Tibial artery (tissue), 4 donors: ENCODE measurements around the gene KLHL41.
"Not testable (repeated sequence)": the region's sequence is repeated elsewhere in the genome, so short reads cannot be mapped to it uniquely, and the experiment has no call there.

ENCODE experiments used
- DNase-seq, 2 donors: peaks; one replicate each; pipeline ENCODE4 v3.0.0-alpha.2; 2019
- H3K27ac ChIP-seq, 2 donors: fragments of 200-600 bp; sonication (generic) in 1 of 2; 1 replicate in 1 of 2; 2 replicates in 1 of 2; pipeline ENCODE4 v1.5.1; 2018 to 2019; ENCODE audit warnings: mild to moderate bottlenecking in 1 of 2
- H3K27me3 ChIP-seq, 2 donors: fragments of 200-600 bp; sonication (generic) in 1 of 2; one replicate each; pipeline versions ENCODE4 v1.5.1 to v1.6.0; 2016 to 2019
- H3K36me3 ChIP-seq, 3 donors: fragments of 200-600 bp; sonication (generic) in 2 of 3; one replicate each; pipeline ENCODE4 v1.5.1; 2016 to 2019; ENCODE audit warnings: mild to moderate bottlenecking in 2 of 3
- H3K4me1 ChIP-seq, 4 donors: fragments of 200-600 bp; sonication (generic) in 2 of 4; 1 replicate in 3 of 4; 2 replicates in 1 of 4; pipeline ENCODE4 v1.5.1; 2016 to 2019
- H3K4me3 ChIP-seq, 2 donors: fragments of 200-600 bp; sonication (generic) in 1 of 2; 1 replicate in 1 of 2; 2 replicates in 1 of 2; pipeline ENCODE4 v1.5.1; 2018 to 2019; ENCODE audit warnings: mild to moderate bottlenecking in 2 of 2
- H3K9me3 ChIP-seq, 3 donors: fragments of 200-600 bp; sonication (generic) in 1 of 3; one replicate each; pipeline ENCODE4 v1.5.1; 2016 to 2019
- intact Hi-C: fragments of 100-400 bp; cut with DNase I; formaldehyde crosslinking; loops from one replicate; pipeline ENCODE4 v1.15.0; 2023; ENCODE audit warnings: low total_unique reads
- TF ChIP-seq, protein P1 (sequence below), 2 experiments: fragments of 200-600 bp in 1 of 2; fragments of 450-650 bp in 1 of 2; IDR thresholded peaks; one replicate each; pipeline ENCODE4 v1.5.1; 2017 to 2019; ENCODE audit warnings: antibody characterized with exemption in 2 of 2, mild to moderate bottlenecking in 1 of 2, moderate library complexity in 1 of 2

Gene KLHL41

DNA sequence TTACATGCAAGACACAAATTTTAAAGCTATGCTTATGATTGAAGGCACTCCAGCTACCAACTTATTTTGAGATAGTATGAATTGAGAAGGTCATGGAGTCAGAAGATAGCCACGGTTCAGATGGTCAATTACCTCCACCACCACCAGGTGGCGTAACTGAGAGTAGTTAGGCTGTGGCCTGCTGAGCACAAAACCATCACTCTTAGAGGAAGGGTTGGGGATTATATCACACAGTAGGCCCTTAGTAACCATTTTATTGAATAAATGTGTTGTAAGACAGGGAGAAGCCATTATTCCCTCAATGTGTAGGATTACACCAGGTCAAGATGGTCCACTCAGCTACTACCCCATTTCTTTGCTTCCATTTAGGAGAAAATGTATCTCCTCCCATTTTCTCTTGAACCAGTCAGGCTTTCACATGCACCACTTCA, 18.8 kb downstream of the KLHL41 start:
- Histone ChIP-seq H3K4me1 (no peaks in the 10 kb centered on the region), H3K27me3 (no peaks in the 10 kb centered on the region), H3K36me3 (peaks cover 0 to 34% (median 0%) of the 10 kb centered on the region in 3 donors), H3K9me3 (no peaks in the 10 kb centered on the region), H3K4me3 (no peak overlapping the region), H3K27ac (no peak overlapping the region)
- TF ChIP-seq, protein P1, sequence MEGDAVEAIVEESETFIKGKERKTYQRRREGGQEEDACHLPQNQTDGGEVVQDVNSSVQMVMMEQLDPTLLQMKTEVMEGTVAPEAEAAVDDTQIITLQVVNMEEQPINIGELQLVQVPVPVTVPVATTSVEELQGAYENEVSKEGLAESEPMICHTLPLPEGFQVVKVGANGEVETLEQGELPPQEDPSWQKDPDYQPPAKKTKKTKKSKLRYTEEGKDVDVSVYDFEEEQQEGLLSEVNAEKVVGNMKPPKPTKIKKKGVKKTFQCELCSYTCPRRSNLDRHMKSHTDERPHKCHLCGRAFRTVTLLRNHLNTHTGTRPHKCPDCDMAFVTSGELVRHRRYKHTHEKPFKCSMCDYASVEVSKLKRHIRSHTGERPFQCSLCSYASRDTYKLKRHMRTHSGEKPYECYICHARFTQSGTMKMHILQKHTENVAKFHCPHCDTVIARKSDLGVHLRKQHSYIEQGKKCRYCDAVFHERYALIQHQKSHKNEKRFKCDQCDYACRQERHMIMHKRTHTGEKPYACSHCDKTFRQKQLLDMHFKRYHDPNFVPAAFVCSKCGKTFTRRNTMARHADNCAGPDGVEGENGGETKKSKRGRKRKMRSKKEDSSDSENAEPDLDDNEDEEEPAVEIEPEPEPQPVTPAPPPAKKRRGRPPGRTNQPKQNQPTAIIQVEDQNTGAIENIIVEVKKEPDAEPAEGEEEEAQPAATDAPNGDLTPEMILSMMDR (IDR thresholded peaks at IDR 0.05), result peak; percentile 66 to 80
- intact Hi-C loops, result no loop called here
- peak; percentile 62 to 70 for DNase-seq

DNA sequence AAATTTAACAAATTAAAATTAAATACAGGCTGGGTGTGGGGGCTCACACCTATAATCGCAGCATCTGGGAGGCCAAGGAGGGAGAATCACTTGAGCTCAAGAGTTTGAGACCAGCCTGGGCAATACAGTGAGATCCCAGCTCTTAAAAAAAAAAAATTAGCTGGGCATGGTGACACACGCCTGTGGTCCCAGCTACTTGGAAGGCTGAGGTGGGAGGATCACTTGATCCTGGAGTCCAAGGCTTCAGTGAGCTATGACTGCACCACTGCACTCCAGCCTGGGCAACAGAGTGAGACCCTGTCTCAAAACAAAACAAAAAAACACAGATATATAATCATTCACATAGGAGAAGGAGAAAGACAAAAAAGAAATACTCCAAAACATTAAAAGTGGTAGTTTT, 30.0 kb downstream of the KLHL41 start:
- H3K27ac ChIP-seq, intact Hi-C loops, DNase-seq, H3K4me3 ChIP-seq, H3K27me3 ChIP-seq, H3K9me3 ChIP-seq, H3K4me1 ChIP-seq: not testable (repeated sequence)
- H3K36me3 ChIP-seq, result peaks cover 8 to 30% (median 17%) of the 10 kb centered on the region in 3 donors

DNA sequence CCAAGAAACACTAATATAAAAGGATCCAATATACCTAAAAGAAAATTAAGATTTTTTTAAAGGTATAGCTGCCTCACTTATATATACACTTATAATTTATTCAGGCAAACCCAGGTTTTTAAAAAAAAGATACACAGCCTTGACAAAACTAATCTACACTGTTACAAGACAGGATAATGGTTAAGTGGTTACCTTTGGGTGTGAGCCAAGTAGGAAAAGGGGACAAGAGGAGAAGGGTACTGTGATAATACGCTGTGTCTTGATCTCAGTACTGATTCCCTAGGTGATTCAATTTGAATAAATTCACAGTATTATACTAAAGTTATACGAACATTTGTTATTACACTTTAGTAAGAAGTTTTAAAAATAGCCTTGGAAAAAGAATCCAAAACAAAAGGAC, 30.6 kb downstream of the KLHL41 start:
- H3K9me3 ChIP-seq, result no peaks in the 10 kb centered on the region
- no peak for DNase-seq
- intact Hi-C loops, result no loop called here
- H3K27me3 ChIP-seq, result no peaks in the 10 kb centered on the region
- H3K36me3 ChIP-seq, result peaks cover 10 to 26% (median 18%) of the 10 kb centered on the region in 3 donors
- H3K4me3 ChIP-seq, result no peak overlapping the region
- no peak overlapping the region for H3K27ac ChIP-seq
- H3K4me1 ChIP-seq, result no peaks in the 10 kb centered on the region
- TF ChIP-seq, protein P1 (IDR thresholded peaks at IDR 0.05), result no peak

DNA sequence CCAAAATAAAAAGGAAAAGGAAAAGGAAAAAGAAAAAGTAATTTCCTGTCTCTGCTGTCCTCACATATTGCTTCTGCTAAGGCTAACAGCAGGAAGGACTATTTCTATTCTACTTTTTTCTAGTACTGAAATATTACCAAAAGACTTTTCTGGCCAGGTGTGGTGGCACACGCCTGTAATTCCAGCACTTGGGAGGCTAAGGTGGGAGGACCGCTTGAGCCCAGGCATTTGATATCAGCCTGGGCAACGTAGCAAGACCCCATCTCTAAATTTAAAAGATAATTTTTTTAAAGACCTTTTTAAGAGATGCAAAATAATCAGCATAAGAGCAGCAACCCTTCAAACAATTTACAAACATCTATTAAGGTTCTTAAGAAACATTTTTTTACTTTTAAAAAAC, 32.9 kb downstream of the KLHL41 start:
- DNase-seq, result no peak
- no peaks in the 10 kb centered on the region for H3K4me1 ChIP-seq
- H3K27me3 ChIP-seq, result no peaks in the 10 kb centered on the region
- no peak overlapping the region for H3K27ac ChIP-seq
- H3K4me3 ChIP-seq, result no peak overlapping the region
- H3K36me3 ChIP-seq, result peaks cover 10 to 34% (median 18%) of the 10 kb centered on the region in 3 donors
- TF ChIP-seq, protein P1 (IDR thresholded peaks at IDR 0.05), result no peak
- intact Hi-C loops, result no loop called here
- H3K9me3 ChIP-seq, result no peaks in the 10 kb centered on the region

DNA sequence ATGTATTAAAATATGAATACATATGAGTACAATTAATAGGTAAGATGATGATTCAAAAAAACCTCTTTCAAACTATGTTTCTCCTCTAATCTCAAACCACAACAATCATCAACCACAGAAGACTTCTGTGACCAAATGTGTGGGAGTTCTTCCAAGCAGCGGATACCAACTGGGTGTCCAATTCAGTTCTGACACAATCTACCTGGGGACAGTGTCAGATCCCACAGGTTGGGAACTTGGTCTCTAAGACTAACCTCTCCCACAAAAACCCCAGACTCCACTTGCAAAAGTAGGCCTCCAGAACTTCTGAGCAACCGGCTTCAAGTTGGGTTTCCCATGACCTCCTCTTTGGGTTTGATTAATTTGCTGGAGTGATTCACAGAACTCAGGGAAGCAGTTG, 37.3 kb downstream of the KLHL41 start:
- Histone ChIP-seq H3K4me1 (no peaks in the 10 kb centered on the region), H3K27me3 (no peaks in the 10 kb centered on the region), H3K9me3 (no peaks in the 10 kb centered on the region), H3K36me3 (peaks cover 10 to 23% (median 14%) of the 10 kb centered on the region in 3 donors), H3K27ac (no peak overlapping the region), H3K4me3 (no peak overlapping the region)
- intact Hi-C loops, result no loop called here
- no peak for DNase-seq
- TF ChIP-seq, protein P1 (IDR thresholded peaks at IDR 0.05), result no peak

DNA sequence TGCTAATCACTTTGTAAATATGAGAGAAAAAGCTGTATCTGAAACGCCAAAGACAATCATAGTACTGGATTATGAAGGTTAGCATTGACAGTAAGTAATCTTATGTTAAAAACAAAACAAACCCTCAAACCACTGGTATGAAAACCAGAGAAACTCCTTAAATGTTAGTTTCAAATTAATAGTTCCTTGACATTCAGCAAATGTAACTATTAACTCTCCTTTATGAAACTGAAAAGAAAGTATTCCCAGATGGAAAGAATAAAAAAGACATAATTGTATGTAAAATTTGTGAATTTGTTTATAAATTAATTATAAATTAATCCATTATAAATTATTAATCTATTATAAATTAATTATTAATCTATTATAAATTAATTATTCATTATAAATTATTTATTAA, 51.9 kb downstream of the KLHL41 start:
- peaks cover 0 to 11% (median 10%) of the 10 kb centered on the region in 3 donors for H3K36me3 ChIP-seq
- H3K4me3 ChIP-seq, result no peak overlapping the region
- DNase-seq, result no peak
- TF ChIP-seq, protein P1 (IDR thresholded peaks at IDR 0.05), result no peak
- no peaks in the 10 kb centered on the region for H3K4me1 ChIP-seq
- intact Hi-C loops, result no loop called here
- no peak overlapping the region for H3K27ac ChIP-seq
- H3K9me3 ChIP-seq, result no peaks in the 10 kb centered on the region
- H3K27me3 ChIP-seq, result no peaks in the 10 kb centered on the region

DNA sequence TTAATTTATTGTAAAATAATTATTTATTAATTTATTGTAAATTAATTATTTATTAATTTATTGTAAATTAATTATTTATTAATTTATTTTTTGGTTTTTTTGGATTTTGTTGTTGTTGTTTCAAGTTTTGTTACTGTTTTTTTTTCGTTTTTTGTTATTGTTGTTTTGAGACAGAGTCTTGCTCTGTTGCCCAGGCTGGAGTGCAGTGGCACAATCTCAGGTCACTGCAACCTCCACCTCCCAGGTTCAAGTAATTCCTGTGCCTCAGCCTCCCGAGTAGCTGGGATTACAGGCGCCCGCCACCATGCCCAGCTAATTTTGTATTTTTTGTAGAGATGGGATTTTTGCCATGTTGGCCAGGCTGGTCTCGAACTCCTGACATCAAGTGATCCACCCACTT, 52.6 kb downstream of the KLHL41 start:
- peaks cover 0 to 10% (median 7%) of the 10 kb centered on the region in 3 donors for H3K36me3 ChIP-seq
- DNase-seq, intact Hi-C loops, H3K4me1 ChIP-seq, H3K4me3 ChIP-seq, H3K27ac ChIP-seq, H3K9me3 ChIP-seq, H3K27me3 ChIP-seq: not testable (repeated sequence)
